DND-41 (cell line): ENCODE data around the gene TXNDC15.

Experiments used
- EZH2 ChIP-seq: IDR thresholded peaks from 3 replicates; pipeline ENCODE4 v1.6.1; 2012; ENCODE audit warnings: borderline replicate concordance, low read depth, mild to moderate bottlenecking, moderate library complexity, low read length, inconsistent platforms; ENCODE audit not compliant: severe bottlenecking
- TF ChIP-seq, protein P1 (sequence below): IDR thresholded peaks from 2 replicates; pipeline ENCODE4 v1.5.1; 2012; ENCODE audit warnings: borderline replicate concordance, low read length, moderate library complexity, mild to moderate bottlenecking; ENCODE audit not compliant: poor library complexity, severe bottlenecking; ENCODE audit errors: extremely low read depth

GRCh38 chr5:134892926-134893325 lies 18.8 kb downstream of the TXNDC15 start:
- TF ChIP-seq, protein P1, sequence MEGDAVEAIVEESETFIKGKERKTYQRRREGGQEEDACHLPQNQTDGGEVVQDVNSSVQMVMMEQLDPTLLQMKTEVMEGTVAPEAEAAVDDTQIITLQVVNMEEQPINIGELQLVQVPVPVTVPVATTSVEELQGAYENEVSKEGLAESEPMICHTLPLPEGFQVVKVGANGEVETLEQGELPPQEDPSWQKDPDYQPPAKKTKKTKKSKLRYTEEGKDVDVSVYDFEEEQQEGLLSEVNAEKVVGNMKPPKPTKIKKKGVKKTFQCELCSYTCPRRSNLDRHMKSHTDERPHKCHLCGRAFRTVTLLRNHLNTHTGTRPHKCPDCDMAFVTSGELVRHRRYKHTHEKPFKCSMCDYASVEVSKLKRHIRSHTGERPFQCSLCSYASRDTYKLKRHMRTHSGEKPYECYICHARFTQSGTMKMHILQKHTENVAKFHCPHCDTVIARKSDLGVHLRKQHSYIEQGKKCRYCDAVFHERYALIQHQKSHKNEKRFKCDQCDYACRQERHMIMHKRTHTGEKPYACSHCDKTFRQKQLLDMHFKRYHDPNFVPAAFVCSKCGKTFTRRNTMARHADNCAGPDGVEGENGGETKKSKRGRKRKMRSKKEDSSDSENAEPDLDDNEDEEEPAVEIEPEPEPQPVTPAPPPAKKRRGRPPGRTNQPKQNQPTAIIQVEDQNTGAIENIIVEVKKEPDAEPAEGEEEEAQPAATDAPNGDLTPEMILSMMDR: no peak
- no peak for TF ChIP-seq EZH2
